Loucy (cell line): ENCODE results near the gene BCAS1.

Experiments used
- H2AFZ ChIP-seq: fragments of 200-600 bp; sonication (generic); 2 replicates; pipeline ENCODE4 v1.6.0; 2016; ENCODE audit warnings: antibody characterized with exemption, mild to moderate bottlenecking, low read length, moderate library complexity
- H3F3A ChIP-seq: fragments of 200-600 bp; 2 replicates; pipeline ENCODE4 v1.6.0; 2016; ENCODE audit warnings: antibody characterized with exemption, low read depth, mild to moderate bottlenecking
- H3K27me3 ChIP-seq: fragments of 200-600 bp; sonication (generic); 2 replicates; pipeline ENCODE4 v1.6.1; 2014; ENCODE audit warnings: low read length, mild to moderate bottlenecking; ENCODE audit not compliant: insufficient read depth, poor library complexity, severe bottlenecking
- H3K36me3 ChIP-seq: fragments of 200-600 bp; sonication (generic); 2 replicates; pipeline ENCODE4 v1.6.1; 2016; ENCODE audit warnings: low read length; ENCODE audit not compliant: insufficient read depth
- H3K4me1 ChIP-seq: fragments of 200-600 bp; sonication (generic); 2 replicates; pipeline ENCODE4 v1.5.1; 2014; ENCODE audit warnings: low read length, mild to moderate bottlenecking; ENCODE audit not compliant: insufficient read depth, poor library complexity, severe bottlenecking
- H3K4me2 ChIP-seq: fragments of 200-600 bp; sonication (generic); 2 replicates; pipeline ENCODE4 v1.6.0; 2014; ENCODE audit warnings: antibody characterized with exemption, low read length, low read depth, mild to moderate bottlenecking; ENCODE audit not compliant: poor library complexity, severe bottlenecking
- H3K4me3 ChIP-seq: fragments of 200-600 bp; sonication (generic); 2 replicates; pipeline ENCODE4 v1.5.1; 2014; ENCODE audit warnings: low read length, mild to moderate bottlenecking, mixed read lengths; ENCODE audit not compliant: poor library complexity, severe bottlenecking
- H3K79me2 ChIP-seq: fragments of 200-600 bp; sonication (generic); 2 replicates; pipeline ENCODE4 v1.6.1; 2014; ENCODE audit warnings: low read length; ENCODE audit not compliant: insufficient read depth
- H3K9ac ChIP-seq: fragments of 200-600 bp; sonication (generic); 2 replicates; pipeline ENCODE4 v1.6.0; 2014; ENCODE audit warnings: mild to moderate bottlenecking, low read depth, low read length, moderate library complexity; ENCODE audit not compliant: poor library complexity, severe bottlenecking
- H3K9me2 ChIP-seq: fragments of 200-600 bp; sonication (generic); replicated peaks from 2 replicates; pipeline ENCODE4 v1.6.1; 2016; ENCODE audit warnings: low read depth, low read length, mixed read lengths
- H3K9me3 ChIP-seq: fragments of 200-600 bp; sonication (generic); 2 replicates; pipeline ENCODE4 v1.6.1; 2014; ENCODE audit warnings: mild to moderate bottlenecking, antibody characterized with exemption, low read length, low read depth; ENCODE audit not compliant: insufficient read depth
- H4K20me1 ChIP-seq: fragments of 200-600 bp; sonication (generic); 2 replicates; pipeline ENCODE4 v1.6.0; 2014; ENCODE audit warnings: antibody characterized with exemption, low read length, mild to moderate bottlenecking; ENCODE audit not compliant: insufficient read depth, poor library complexity, severe bottlenecking
- CTCF ChIP-seq: fragments of 200-600 bp; sonication (generic); conservative IDR thresholded peaks from 2 replicates; pipeline ENCODE4 v1.5.1; 2014; ENCODE audit warnings: mild to moderate bottlenecking, antibody characterized with exemption, low read length
- EZH2phosphoT487 ChIP-seq: fragments of 200-600 bp; IDR thresholded peaks from 2 replicates; pipeline ENCODE4 v1.6.1; 2018; ENCODE audit warnings: antibody characterized with exemption, mild to moderate bottlenecking, moderate library complexity, borderline replicate concordance

BCAS1 gene

GRCh38 chr20:54085425-54085824, 15.0 kb upstream of the BCAS1 start:
- no peaks in the 10 kb centered on the region for H3K27me3 ChIP-seq
- no peaks in the 10 kb centered on the region for H3K36me3 ChIP-seq
- H3K9me2 ChIP-seq, result no peaks in the 10 kb centered on the region
- H3K9ac ChIP-seq, result no peak overlapping the region
- H4K20me1 ChIP-seq, result no peaks in the 10 kb centered on the region
- no peak overlapping the region for H3K4me3 ChIP-seq
- no peak overlapping the region for H2AFZ ChIP-seq
- H3K4me1 ChIP-seq, result peaks cover 29% of the 10 kb centered on the region
- no peaks in the 10 kb centered on the region for H3K79me2 ChIP-seq
- TF ChIP-seq EZH2phosphoT487, result no peak
- TF ChIP-seq CTCF, result no peak
- no peak overlapping the region for H3K4me2 ChIP-seq
- H3K9me3 ChIP-seq, result no peaks in the 10 kb centered on the region
- H3F3A ChIP-seq, result no peaks in the 10 kb centered on the region

- Histone ChIP-seq H3K9ac (no peak overlapping the region), H3F3A (no peaks in the 10 kb centered on the region), H3K4me3 (no peak overlapping the region), H3K9me3 (no peaks in the 10 kb centered on the region), H3K27me3 (no peaks in the 10 kb centered on the region), H3K36me3 (no peaks in the 10 kb centered on the region), H4K20me1 (no peaks in the 10 kb centered on the region), H3K4me1 (peaks cover 29% of the 10 kb centered on the region), H3K4me2 (no peak overlapping the region), H3K9me2 (no peaks in the 10 kb centered on the region), H3K79me2 (no peaks in the 10 kb centered on the region), H2AFZ (no peak overlapping the region)
- TF ChIP-seq EZH2phosphoT487, result no peak
- no peak for TF ChIP-seq CTCF
These were observed 14.5 kb upstream of the BCAS1 start for GRCh38 chr20:54084727-54085388.

GRCh38 chr20:54084193-54084592, 13.8 kb upstream of the BCAS1 start:
- Histone ChIP-seq H4K20me1 (no peaks in the 10 kb centered on the region), H3F3A (peaks cover under 1% of the 10 kb centered on the region; the same call in 1 of the 2 replicates), H3K27me3 (no peaks in the 10 kb centered on the region), H3K4me1 (peaks cover 34% of the 10 kb centered on the region), H3K4me3 (no peak overlapping the region), H3K4me2 (no peak overlapping the region), H3K9me3 (no peaks in the 10 kb centered on the region), H3K9me2 (no peaks in the 10 kb centered on the region), H3K79me2 (no peaks in the 10 kb centered on the region), H3K36me3 (no peaks in the 10 kb centered on the region), H2AFZ (no peak overlapping the region), H3K9ac (no peak overlapping the region)
- TF ChIP-seq CTCF (no peak), EZH2phosphoT487 (no peak)
